Measurements from ENCODE around the gene TGFB2.

The TGFB2 gene

DNA sequence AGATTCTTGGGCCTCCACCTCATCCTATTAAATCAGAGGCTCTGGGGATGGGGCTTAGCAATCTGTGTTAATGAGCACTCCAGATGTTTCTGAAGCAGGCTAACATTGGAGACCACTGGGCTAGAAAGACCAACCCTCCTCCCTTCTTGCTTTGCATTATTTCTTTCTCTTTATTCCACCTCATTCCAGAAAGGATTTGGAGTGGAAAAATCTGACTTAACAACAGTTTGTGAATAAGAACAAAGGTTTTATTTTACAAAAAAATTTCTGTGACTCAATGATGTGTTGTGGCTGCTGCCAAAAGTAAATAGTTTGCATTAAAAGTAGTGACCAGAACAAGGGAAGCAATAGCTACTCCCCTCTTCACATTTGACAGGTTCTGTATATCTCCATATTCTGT, 79.4 kb downstream of the TGFB2 start:
- no peak overlapping the region for H3K27ac ChIP-seq (ENCODE audit: low read depth, low read length)
- no peak overlapping the region for H4K91ac ChIP-seq (ENCODE audit: low read depth, low read length)
- no peak overlapping the region for H3K4me3 ChIP-seq (ENCODE audit: low read depth, low read length)
- H3K36me3 ChIP-seq (ENCODE audit: control insufficient read depth in 1 of 2, insufficient read depth in 2 of 2, low read length in 2 of 2) = no peaks in the 10 kb centered on the region
- no peak overlapping the region for H3K23ac ChIP-seq (ENCODE audit: low read length)
- no peaks in the 10 kb centered on the region for H3K4me1 ChIP-seq (ENCODE audit: control insufficient read depth in 1 of 2, insufficient read depth in 2 of 2, low read length in 2 of 2)
- H2AFZ ChIP-seq (ENCODE audit: insufficient read depth, low read length, poor library complexity) = no peak overlapping the region
- H3K79me2 ChIP-seq (ENCODE audit: control insufficient read depth, insufficient read depth, low read length, poor library complexity) = no peaks in the 10 kb centered on the region
- H3K4ac ChIP-seq (ENCODE audit: low read depth, low read length) = no peak overlapping the region
- no peaks in the 10 kb centered on the region for H3K9me3 ChIP-seq (ENCODE audit: insufficient read depth, low read depth, low read length)
- H2AK5ac ChIP-seq (ENCODE audit: low read length) = no peak overlapping the region
- no peak overlapping the region for H3K9ac ChIP-seq (ENCODE audit: low read length)
- no peak overlapping the region for H2BK12ac ChIP-seq (ENCODE audit: low read length)
- no peak overlapping the region for H4K12ac ChIP-seq (ENCODE audit: low read depth, low read length)
- H4K8ac ChIP-seq (ENCODE audit: low read depth, low read length) = no peak overlapping the region
- no peak overlapping the region for H3K14ac ChIP-seq (ENCODE audit: low read length)
- H3K4me2 ChIP-seq (ENCODE audit: low read length) = no peak overlapping the region
- no peak overlapping the region for H2BK5ac ChIP-seq (ENCODE audit: low read depth, low read length, poor library complexity)
- no peak overlapping the region for H3K18ac ChIP-seq (ENCODE audit: low read length)
- no peak overlapping the region for H2BK120ac ChIP-seq (ENCODE audit: insufficient read depth, low read length, poor library complexity)
- no peak for DNase-seq
- H3K27me3 ChIP-seq (ENCODE audit: insufficient read depth, low read length) = no peaks in the 10 kb centered on the region
- no peaks in the 10 kb centered on the region for H3K79me1 ChIP-seq (ENCODE audit: low read length)

DNA sequence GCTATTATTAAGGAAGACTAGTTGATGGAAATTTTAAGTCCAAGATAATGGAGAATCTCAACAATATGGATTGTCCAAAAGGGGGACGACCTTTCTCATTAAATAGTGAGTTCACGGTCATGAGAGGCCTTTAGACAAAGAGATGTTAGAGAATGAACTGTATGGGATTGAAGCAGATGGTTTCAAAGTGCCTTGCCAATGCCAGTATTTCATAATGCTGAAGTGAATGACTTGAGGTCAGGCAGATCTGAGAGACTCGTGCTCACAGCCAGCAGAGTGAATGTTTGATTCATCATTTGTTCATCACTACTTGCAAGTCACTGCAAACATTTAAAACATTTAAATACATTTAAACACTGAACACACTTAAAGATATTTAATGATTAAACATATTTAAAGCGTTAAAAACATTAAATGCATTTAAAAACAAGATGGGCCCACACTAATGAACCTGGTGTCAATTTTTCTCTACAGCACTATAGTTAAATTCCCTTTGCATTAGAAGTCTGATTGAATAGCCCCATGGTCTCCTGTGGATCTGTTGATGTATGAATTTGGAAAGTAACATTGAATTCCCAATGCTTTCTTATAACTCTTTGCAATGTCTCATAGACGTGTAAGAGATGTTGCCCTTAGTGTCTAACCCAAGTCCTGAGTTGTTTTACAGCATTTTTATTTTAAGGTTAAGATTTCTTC, 80.7 kb downstream of the TGFB2 start:
- Histone ChIP-seq H4K12ac (ENCODE audit: low read depth, low read length) (no peak overlapping the region), H4K91ac (ENCODE audit: low read depth, low read length) (no peak overlapping the region), H3K36me3 (ENCODE audit: control insufficient read depth in 1 of 2, insufficient read depth in 2 of 2, low read length in 2 of 2) (no peaks in the 10 kb centered on the region), H3K79me2 (ENCODE audit: control insufficient read depth, insufficient read depth, low read length, poor library complexity) (no peaks in the 10 kb centered on the region), H3K27ac (ENCODE audit: low read depth, low read length) (no peak overlapping the region), H3K9me3 (ENCODE audit: insufficient read depth, low read depth, low read length) (no peaks in the 10 kb centered on the region), H3K18ac (ENCODE audit: low read length) (no peak overlapping the region), H2BK5ac (ENCODE audit: low read depth, low read length, poor library complexity) (no peak overlapping the region), H2AFZ (ENCODE audit: insufficient read depth, low read length, poor library complexity) (no peak overlapping the region), H4K8ac (ENCODE audit: low read depth, low read length) (no peak overlapping the region), H3K4me3 (ENCODE audit: low read depth, low read length) (no peak overlapping the region), H3K79me1 (ENCODE audit: low read length) (no peaks in the 10 kb centered on the region), H3K4me2 (ENCODE audit: low read length) (no peak overlapping the region), H3K27me3 (ENCODE audit: insufficient read depth, low read length) (no peaks in the 10 kb centered on the region), H3K4ac (ENCODE audit: low read depth, low read length) (no peak overlapping the region), H3K14ac (ENCODE audit: low read length) (no peak overlapping the region), H3K23ac (ENCODE audit: low read length) (no peak overlapping the region), H3K4me1 (ENCODE audit: control insufficient read depth in 1 of 2, insufficient read depth in 2 of 2, low read length in 2 of 2) (no peaks in the 10 kb centered on the region), H3K9ac (ENCODE audit: low read length) (no peak overlapping the region), H2AK5ac (ENCODE audit: low read length) (no peak overlapping the region), H2BK120ac (ENCODE audit: insufficient read depth, low read length, poor library complexity) (no peak overlapping the region), H2BK12ac (ENCODE audit: low read length) (no peak overlapping the region)
- peak in 1 of 2 donors; percentile 43 for DNase-seq
- WGBS (ENCODE audit: extremely low coverage, insufficient coverage, insufficient read length) = no CpG with 5 or more reads among the region's 5 CpGs

DNA sequence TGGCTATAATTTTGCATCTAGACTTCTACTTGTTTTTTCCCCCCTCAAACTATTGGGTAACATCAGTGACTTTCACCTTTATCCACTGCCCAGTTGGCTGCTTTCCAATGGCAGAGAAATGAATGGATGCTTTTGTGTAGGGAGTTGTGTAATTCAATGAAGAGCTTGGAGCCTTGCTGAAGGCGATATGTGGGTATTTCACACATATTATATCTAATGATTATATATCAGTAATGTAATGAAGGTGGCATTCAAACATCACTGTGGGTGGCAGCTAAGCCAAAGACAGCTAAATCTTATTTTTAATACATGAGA, 81.2 kb downstream of the TGFB2 start:
- H3K27ac ChIP-seq (ENCODE audit: low read depth, low read length) = no peak overlapping the region
- no CpG with 5 or more reads among the region's 1 CpG for WGBS (ENCODE audit: extremely low coverage, insufficient coverage, insufficient read length)
- no peak overlapping the region for H4K12ac ChIP-seq (ENCODE audit: low read depth, low read length)
- H3K9ac ChIP-seq (ENCODE audit: low read length) = no peak overlapping the region
- H3K4me1 ChIP-seq (ENCODE audit: control insufficient read depth in 1 of 2, insufficient read depth in 2 of 2, low read length in 2 of 2) = no peaks in the 10 kb centered on the region
- no peak overlapping the region for H2AFZ ChIP-seq (ENCODE audit: insufficient read depth, low read length, poor library complexity)
- H3K23ac ChIP-seq (ENCODE audit: low read length) = no peak overlapping the region
- no peak overlapping the region for H3K14ac ChIP-seq (ENCODE audit: low read length)
- H2BK5ac ChIP-seq (ENCODE audit: low read depth, low read length, poor library complexity) = no peak overlapping the region
- no peak overlapping the region for H2BK12ac ChIP-seq (ENCODE audit: low read length)
- no peak overlapping the region for H3K4me3 ChIP-seq (ENCODE audit: low read depth, low read length)
- no peaks in the 10 kb centered on the region for H3K36me3 ChIP-seq (ENCODE audit: control insufficient read depth in 1 of 2, insufficient read depth in 2 of 2, low read length in 2 of 2)
- no peak for DNase-seq
- no peak overlapping the region for H3K4ac ChIP-seq (ENCODE audit: low read depth, low read length)
- H4K8ac ChIP-seq (ENCODE audit: low read depth, low read length) = no peak overlapping the region
- no peaks in the 10 kb centered on the region for H3K79me2 ChIP-seq (ENCODE audit: control insufficient read depth, insufficient read depth, low read length, poor library complexity)
- no peak overlapping the region for H4K91ac ChIP-seq (ENCODE audit: low read depth, low read length)
- no peak overlapping the region for H3K4me2 ChIP-seq (ENCODE audit: low read length)
- H3K27me3 ChIP-seq (ENCODE audit: insufficient read depth, low read length) = no peaks in the 10 kb centered on the region
- no peaks in the 10 kb centered on the region for H3K9me3 ChIP-seq (ENCODE audit: insufficient read depth, low read depth, low read length)
- H3K18ac ChIP-seq (ENCODE audit: low read length) = no peak overlapping the region
- H3K79me1 ChIP-seq (ENCODE audit: low read length) = no peaks in the 10 kb centered on the region
- H2AK5ac ChIP-seq (ENCODE audit: low read length) = no peak overlapping the region
- H2BK120ac ChIP-seq (ENCODE audit: insufficient read depth, low read length, poor library complexity) = no peak overlapping the region

DNA sequence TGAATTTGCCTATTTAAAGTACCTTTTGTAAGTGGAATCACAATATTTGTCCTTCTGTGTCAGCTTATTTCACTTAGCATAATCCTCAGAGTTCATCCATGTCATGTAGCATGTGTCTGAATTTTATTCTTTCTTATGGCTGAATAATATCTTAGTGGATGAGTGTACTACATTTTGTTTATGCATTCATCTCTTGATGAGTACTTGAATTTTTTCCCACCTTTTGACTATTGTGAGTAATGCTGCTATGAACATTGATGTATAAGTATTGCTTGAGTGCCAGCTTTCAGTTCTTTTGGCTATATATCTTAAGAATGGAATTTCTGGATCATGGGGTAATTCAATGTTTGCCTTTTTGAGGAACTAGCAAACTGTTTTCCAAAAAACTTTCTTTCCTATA, 84.2 kb downstream of the TGFB2 start:
- Histone ChIP-seq H4K8ac (ENCODE audit: low read depth, low read length) (no peak overlapping the region), H3K27me3 (ENCODE audit: insufficient read depth, low read length) (no peaks in the 10 kb centered on the region), H3K23ac (ENCODE audit: low read length) (no peak overlapping the region), H3K9ac (ENCODE audit: low read length) (no peak overlapping the region), H2AK5ac (ENCODE audit: low read length) (no peak overlapping the region), H2BK5ac (ENCODE audit: low read depth, low read length, poor library complexity) (no peak overlapping the region), H3K18ac (ENCODE audit: low read length) (no peak overlapping the region), H2BK120ac (ENCODE audit: insufficient read depth, low read length, poor library complexity) (no peak overlapping the region), H4K91ac (ENCODE audit: low read depth, low read length) (no peak overlapping the region), H3K14ac (ENCODE audit: low read length) (no peak overlapping the region), H3K79me1 (ENCODE audit: low read length) (no peaks in the 10 kb centered on the region), H3K4me1 (ENCODE audit: control insufficient read depth in 1 of 2, insufficient read depth in 2 of 2, low read length in 2 of 2) (no peaks in the 10 kb centered on the region), H3K4me2 (ENCODE audit: low read length) (no peak overlapping the region), H3K4me3 (ENCODE audit: low read depth, low read length) (no peak overlapping the region), H3K9me3 (ENCODE audit: insufficient read depth, low read depth, low read length) (no peaks in the 10 kb centered on the region), H2AFZ (ENCODE audit: insufficient read depth, low read length, poor library complexity) (no peak overlapping the region), H2BK12ac (ENCODE audit: low read length) (no peak overlapping the region), H3K27ac (ENCODE audit: low read depth, low read length) (no peak overlapping the region), H3K36me3 (ENCODE audit: control insufficient read depth in 1 of 2, insufficient read depth in 2 of 2, low read length in 2 of 2) (no peaks in the 10 kb centered on the region), H4K12ac (ENCODE audit: low read depth, low read length) (no peak overlapping the region), H3K4ac (ENCODE audit: low read depth, low read length) (no peak overlapping the region), H3K79me2 (ENCODE audit: control insufficient read depth, insufficient read depth, low read length, poor library complexity) (no peaks in the 10 kb centered on the region)
- DNase-seq = no peak

Measured in trophoblast cell (in vitro differentiated cells and primary cell).